ENCODE results near the gene DCHS2.

DCHS2 gene

DNA sequence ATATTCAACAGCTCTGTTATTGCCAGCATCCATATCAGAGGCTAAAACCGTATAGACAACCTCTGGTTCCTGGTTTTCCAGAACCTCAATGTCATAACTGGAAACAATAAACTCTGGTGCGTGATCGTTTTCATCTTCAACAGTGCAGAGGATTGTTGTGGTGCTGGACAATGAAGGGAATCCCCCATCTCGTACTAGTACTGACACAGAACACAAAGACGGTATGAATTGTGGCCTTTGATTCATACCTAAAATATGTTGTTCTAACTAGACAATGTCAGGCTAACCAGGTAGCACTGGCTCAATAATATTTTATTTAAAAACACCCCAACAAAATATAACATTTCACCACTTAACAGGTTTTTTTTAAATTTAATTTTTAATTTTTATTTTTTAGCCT lies 186.9 kb downstream of the DCHS2 start:
- Histone ChIP-seq H3K27me3 (ENCODE audit: insufficient read depth, low read length, poor library complexity) (no peaks in the 10 kb centered on the region), H3K4me1 (ENCODE audit: control insufficient read depth, low read depth, low read length) (no peaks in the 10 kb centered on the region), H3K4me2 (ENCODE audit: low read length) (no peak overlapping the region), H3K79me2 (ENCODE audit: control insufficient read depth, insufficient read depth, low read length) (no peaks in the 10 kb centered on the region), H3K18ac (ENCODE audit: low read length) (no peak overlapping the region), H3K4me3 (ENCODE audit: low read length) (no peak overlapping the region), H3K4ac (ENCODE audit: low read depth, low read length) (no peak overlapping the region), H3K36me3 (ENCODE audit: control insufficient read depth, insufficient read depth, low read length) (no peaks in the 10 kb centered on the region), H3K27ac (ENCODE audit: low read depth, low read length) (no peak overlapping the region), H3K79me1 (ENCODE audit: low read length) (no peaks in the 10 kb centered on the region), H4K8ac (ENCODE audit: low read depth, low read length) (no peak overlapping the region), H2BK15ac (replicated peaks; ENCODE audit: low read depth) (no peak overlapping the region), H2BK120ac (ENCODE audit: low read depth, low read length) (no peak overlapping the region), H2BK5ac (ENCODE audit: low read length) (no peak overlapping the region), H3K9ac (ENCODE audit: low read length) (no peak overlapping the region), H4K5ac (ENCODE audit: low read length) (no peak overlapping the region), H3K23ac (ENCODE audit: low read length) (no peak overlapping the region), H3K56ac (ENCODE audit: low read length) (no peak overlapping the region), H2AK5ac (ENCODE audit: low read length) (no peak overlapping the region)
- WGBS (ENCODE audit: extremely low coverage, insufficient coverage, low lambda C conversion rate), result no CpG with 5 or more reads among the region's 5 CpGs
- DNase-seq, result no peak

DNA sequence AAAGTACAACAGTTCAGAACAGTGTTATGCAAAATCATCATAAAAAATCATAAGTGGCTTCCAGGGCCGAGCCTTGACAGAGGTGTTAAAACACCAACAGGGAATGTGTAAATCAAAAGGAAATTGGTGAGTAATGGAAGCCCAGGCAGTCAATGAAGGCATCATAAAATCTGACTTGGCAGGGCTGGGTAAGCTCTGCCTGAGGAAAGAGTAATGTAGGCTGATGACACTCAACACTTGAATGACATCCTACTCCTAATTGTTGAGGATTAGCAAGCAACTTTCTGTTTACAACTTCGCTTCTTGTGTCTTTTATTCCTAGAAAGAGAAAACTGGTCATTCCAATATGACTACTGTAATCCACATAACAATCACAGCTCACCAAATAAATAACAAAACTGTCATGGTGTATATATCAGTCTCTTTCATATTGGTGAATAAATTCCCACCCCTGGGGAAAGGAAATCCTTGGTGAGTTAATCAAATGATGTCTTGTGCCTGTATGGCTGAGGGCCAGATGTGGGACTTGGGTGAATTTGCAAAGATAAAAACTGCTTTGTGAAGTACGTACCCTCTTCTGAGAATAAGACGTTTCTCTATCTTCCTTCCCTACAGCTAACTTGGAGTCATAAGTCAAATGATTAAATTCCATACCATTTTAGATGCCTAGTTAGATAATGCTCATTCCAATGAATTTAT lies 196.8 kb downstream of the DCHS2 start:
- Histone ChIP-seq H3K27ac (ENCODE audit: low read depth, low read length) (no peak overlapping the region), H2BK15ac (replicated peaks; ENCODE audit: low read depth) (no peak overlapping the region), H3K4me1 (ENCODE audit: control insufficient read depth, low read depth, low read length) (no peaks in the 10 kb centered on the region), H2BK5ac (ENCODE audit: low read length) (no peak overlapping the region), H3K4ac (ENCODE audit: low read depth, low read length) (no peak overlapping the region), H2AK5ac (ENCODE audit: low read length) (no peak overlapping the region), H3K18ac (ENCODE audit: low read length) (no peak overlapping the region), H3K23ac (ENCODE audit: low read length) (no peak overlapping the region), H4K5ac (ENCODE audit: low read length) (no peak overlapping the region), H3K4me3 (ENCODE audit: low read length) (no peak overlapping the region), H3K9ac (ENCODE audit: low read length) (no peak overlapping the region), H3K36me3 (ENCODE audit: control insufficient read depth, insufficient read depth, low read length) (no peaks in the 10 kb centered on the region), H2BK120ac (ENCODE audit: low read depth, low read length) (no peak overlapping the region), H3K27me3 (ENCODE audit: insufficient read depth, low read length, poor library complexity) (no peaks in the 10 kb centered on the region), H3K4me2 (ENCODE audit: low read length) (no peak overlapping the region), H3K79me1 (ENCODE audit: low read length) (no peaks in the 10 kb centered on the region), H3K79me2 (ENCODE audit: control insufficient read depth, insufficient read depth, low read length) (no peaks in the 10 kb centered on the region), H4K8ac (ENCODE audit: low read depth, low read length) (no peak overlapping the region), H3K56ac (ENCODE audit: low read length) (no peak overlapping the region)
- peak; percentile 5 for DNase-seq
- no CpG with 5 or more reads among the region's 4 CpGs for WGBS (ENCODE audit: extremely low coverage, insufficient coverage, low lambda C conversion rate)

DNA sequence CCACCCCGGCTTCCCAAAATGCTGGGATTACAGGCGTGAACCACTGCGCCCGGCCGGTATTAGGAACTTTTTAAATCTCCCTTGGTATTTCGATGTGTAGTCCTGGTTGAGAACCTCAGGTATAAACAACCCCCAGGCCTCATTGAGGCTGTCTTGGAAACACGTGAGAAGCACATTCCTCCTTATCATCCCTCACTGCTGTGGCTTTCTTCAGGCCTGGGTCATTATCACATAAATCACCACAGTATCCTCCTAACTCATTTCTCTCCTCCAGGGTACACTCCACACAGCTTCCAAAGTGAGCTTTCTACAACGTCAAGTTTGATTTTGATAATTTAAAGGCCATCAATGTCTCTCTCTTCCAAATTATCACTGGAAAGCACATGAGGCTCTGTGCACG lies 198.2 kb downstream of the DCHS2 start:
- Histone ChIP-seq H2AK5ac (ENCODE audit: low read length) (no peak overlapping the region), H3K4ac (ENCODE audit: low read depth, low read length) (no peak overlapping the region), H2BK120ac (ENCODE audit: low read depth, low read length) (no peak overlapping the region), H3K36me3 (ENCODE audit: control insufficient read depth, insufficient read depth, low read length) (no peaks in the 10 kb centered on the region), H3K9ac (ENCODE audit: low read length) (no peak overlapping the region), H2BK5ac (ENCODE audit: low read length) (no peak overlapping the region), H4K8ac (ENCODE audit: low read depth, low read length) (no peak overlapping the region), H3K27me3 (ENCODE audit: insufficient read depth, low read length, poor library complexity) (no peaks in the 10 kb centered on the region), H3K18ac (ENCODE audit: low read length) (no peak overlapping the region), H3K56ac (ENCODE audit: low read length) (no peak overlapping the region), H2BK15ac (replicated peaks; ENCODE audit: low read depth) (no peak overlapping the region), H3K4me1 (ENCODE audit: control insufficient read depth, low read depth, low read length) (no peaks in the 10 kb centered on the region), H3K79me2 (ENCODE audit: control insufficient read depth, insufficient read depth, low read length) (no peaks in the 10 kb centered on the region), H3K4me3 (ENCODE audit: low read length) (no peak overlapping the region), H3K4me2 (ENCODE audit: low read length) (no peak overlapping the region), H3K27ac (ENCODE audit: low read depth, low read length) (no peak overlapping the region), H3K23ac (ENCODE audit: low read length) (no peak overlapping the region), H3K79me1 (ENCODE audit: low read length) (no peaks in the 10 kb centered on the region), H4K5ac (ENCODE audit: low read length) (no peak overlapping the region)
- WGBS (ENCODE audit: extremely low coverage, insufficient coverage, low lambda C conversion rate), result no CpG with 5 or more reads among the region's 9 CpGs
- peak; percentile 20 for DNase-seq

DNA sequence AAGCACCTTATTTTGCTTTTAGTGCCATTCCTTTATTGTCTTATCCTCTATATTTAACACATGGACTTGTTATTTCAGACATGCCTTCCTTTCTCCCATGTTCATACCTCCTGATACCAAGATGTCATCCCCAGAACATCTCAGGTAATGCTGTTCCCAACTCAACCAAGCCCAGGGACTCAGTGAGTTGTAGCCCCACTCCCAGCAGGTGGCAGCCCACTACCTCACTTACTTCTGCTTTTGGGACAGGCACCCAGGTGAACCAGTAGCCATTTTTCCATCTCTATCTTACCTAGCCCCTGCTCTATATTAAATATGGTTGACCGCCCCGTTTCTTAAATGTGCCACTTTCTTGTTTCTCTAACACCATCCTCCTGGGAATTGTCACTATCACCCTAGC lies 199.0 kb downstream of the DCHS2 start:
- Histone ChIP-seq H3K27me3 (ENCODE audit: insufficient read depth, low read length, poor library complexity) (no peaks in the 10 kb centered on the region), H3K4me3 (ENCODE audit: low read length) (no peak overlapping the region), H3K18ac (ENCODE audit: low read length) (no peak overlapping the region), H2BK15ac (replicated peaks; ENCODE audit: low read depth) (no peak overlapping the region), H3K36me3 (ENCODE audit: control insufficient read depth, insufficient read depth, low read length) (no peaks in the 10 kb centered on the region), H3K4me1 (ENCODE audit: control insufficient read depth, low read depth, low read length) (no peaks in the 10 kb centered on the region), H4K5ac (ENCODE audit: low read length) (no peak overlapping the region), H3K4me2 (ENCODE audit: low read length) (no peak overlapping the region), H3K27ac (ENCODE audit: low read depth, low read length) (no peak overlapping the region), H2BK120ac (ENCODE audit: low read depth, low read length) (no peak overlapping the region), H2BK5ac (ENCODE audit: low read length) (no peak overlapping the region), H3K23ac (ENCODE audit: low read length) (no peak overlapping the region), H3K79me1 (ENCODE audit: low read length) (no peaks in the 10 kb centered on the region), H3K79me2 (ENCODE audit: control insufficient read depth, insufficient read depth, low read length) (no peaks in the 10 kb centered on the region), H2AK5ac (ENCODE audit: low read length) (no peak overlapping the region), H4K8ac (ENCODE audit: low read depth, low read length) (no peak overlapping the region), H3K9ac (ENCODE audit: low read length) (no peak overlapping the region), H3K4ac (ENCODE audit: low read depth, low read length) (no peak overlapping the region), H3K56ac (ENCODE audit: low read length) (no peak overlapping the region)
- WGBS (ENCODE audit: extremely low coverage, insufficient coverage, low lambda C conversion rate), result no CpG with 5 or more reads among the region's 2 CpGs
- DNase-seq, result peak; percentile 2

DNA sequence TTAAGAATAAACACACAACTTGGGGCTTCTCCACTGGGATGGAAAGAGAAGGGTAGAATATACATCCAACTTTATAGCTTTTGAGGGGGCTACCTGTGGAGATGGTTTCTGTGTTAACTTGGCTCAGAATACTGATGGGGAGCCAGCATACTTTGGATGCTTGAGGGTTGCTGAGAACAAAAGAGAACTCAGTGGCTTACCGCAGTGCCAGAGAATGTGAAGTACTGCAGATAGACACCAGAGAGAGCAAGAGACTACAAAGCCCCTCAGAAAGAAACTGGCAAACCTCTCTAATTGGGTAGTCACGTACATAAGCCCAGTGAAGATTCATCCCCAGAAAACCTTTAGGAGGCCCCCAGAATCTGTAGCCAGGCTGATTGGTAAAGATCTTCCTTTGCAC lies 214.4 kb downstream of the DCHS2 start:
- no peak overlapping the region for H2AK5ac ChIP-seq (ENCODE audit: low read length)
- no peak overlapping the region for H3K56ac ChIP-seq (ENCODE audit: low read length)
- no peaks in the 10 kb centered on the region for H3K36me3 ChIP-seq (ENCODE audit: control insufficient read depth, insufficient read depth, low read length)
- DNase-seq, result peak; percentile 91
- no peak overlapping the region for H2BK15ac ChIP-seq (replicated peaks; ENCODE audit: low read depth)
- no peak overlapping the region for H2BK120ac ChIP-seq (ENCODE audit: low read depth, low read length)
- H3K4me1 ChIP-seq (ENCODE audit: control insufficient read depth, low read depth, low read length), result no peaks in the 10 kb centered on the region
- no peak overlapping the region for H3K18ac ChIP-seq (ENCODE audit: low read length)
- H3K79me1 ChIP-seq (ENCODE audit: low read length), result no peaks in the 10 kb centered on the region
- H2BK5ac ChIP-seq (ENCODE audit: low read length), result no peak overlapping the region
- no peak overlapping the region for H3K4ac ChIP-seq (ENCODE audit: low read depth, low read length)
- no peak overlapping the region for H3K9ac ChIP-seq (ENCODE audit: low read length)
- H4K5ac ChIP-seq (ENCODE audit: low read length), result no peak overlapping the region
- no peak overlapping the region for H3K4me2 ChIP-seq (ENCODE audit: low read length)
- no peak overlapping the region for H3K23ac ChIP-seq (ENCODE audit: low read length)
- no peak overlapping the region for H4K8ac ChIP-seq (ENCODE audit: low read depth, low read length)
- H3K79me2 ChIP-seq (ENCODE audit: control insufficient read depth, insufficient read depth, low read length), result no peaks in the 10 kb centered on the region
- no CpG with 5 or more reads among the region's 2 CpGs for WGBS (ENCODE audit: extremely low coverage, insufficient coverage, low lambda C conversion rate)
- no peak overlapping the region for H3K4me3 ChIP-seq (ENCODE audit: low read length)
- no peaks in the 10 kb centered on the region for H3K27me3 ChIP-seq (ENCODE audit: insufficient read depth, low read length, poor library complexity)
- no peak overlapping the region for H3K27ac ChIP-seq (ENCODE audit: low read depth, low read length)

DNA sequence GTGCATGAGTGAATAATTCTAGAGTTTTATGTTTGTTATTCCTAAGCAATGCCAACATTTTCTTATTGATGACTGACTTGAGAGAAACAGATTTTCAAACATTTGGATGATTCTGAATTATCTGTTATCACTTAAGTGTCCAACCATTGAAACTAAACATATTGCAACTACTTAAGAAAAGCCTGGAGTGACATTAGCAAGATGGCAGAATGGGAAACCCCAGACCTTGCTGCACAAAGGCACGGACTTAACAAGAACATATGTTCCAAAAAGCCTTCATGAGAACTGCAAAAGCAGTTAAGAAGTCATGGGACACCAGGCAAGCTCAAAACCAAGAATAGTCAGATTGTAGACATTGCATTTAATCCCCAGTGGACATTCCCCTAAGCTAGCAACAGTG lies 215.1 kb downstream of the DCHS2 start:
- no peak overlapping the region for H3K27ac ChIP-seq (ENCODE audit: low read depth, low read length)
- no peak overlapping the region for H4K5ac ChIP-seq (ENCODE audit: low read length)
- H3K79me2 ChIP-seq (ENCODE audit: control insufficient read depth, insufficient read depth, low read length), result no peaks in the 10 kb centered on the region
- H3K9ac ChIP-seq (ENCODE audit: low read length), result no peak overlapping the region
- no peak overlapping the region for H3K4me2 ChIP-seq (ENCODE audit: low read length)
- H3K56ac ChIP-seq (ENCODE audit: low read length), result no peak overlapping the region
- H3K18ac ChIP-seq (ENCODE audit: low read length), result no peak overlapping the region
- H3K27me3 ChIP-seq (ENCODE audit: insufficient read depth, low read length, poor library complexity), result no peaks in the 10 kb centered on the region
- H3K36me3 ChIP-seq (ENCODE audit: control insufficient read depth, insufficient read depth, low read length), result no peaks in the 10 kb centered on the region
- no peak overlapping the region for H2BK15ac ChIP-seq (replicated peaks; ENCODE audit: low read depth)
- no peak overlapping the region for H3K4ac ChIP-seq (ENCODE audit: low read depth, low read length)
- no peak overlapping the region for H2BK5ac ChIP-seq (ENCODE audit: low read length)
- H3K79me1 ChIP-seq (ENCODE audit: low read length), result no peaks in the 10 kb centered on the region
- no peak overlapping the region for H4K8ac ChIP-seq (ENCODE audit: low read depth, low read length)
- no peak overlapping the region for H2AK5ac ChIP-seq (ENCODE audit: low read length)
- no peaks in the 10 kb centered on the region for H3K4me1 ChIP-seq (ENCODE audit: control insufficient read depth, low read depth, low read length)
- H3K4me3 ChIP-seq (ENCODE audit: low read length), result no peak overlapping the region
- no CpG with 5 or more reads among the region's 1 CpG for WGBS (ENCODE audit: extremely low coverage, insufficient coverage, low lambda C conversion rate)
- H3K23ac ChIP-seq (ENCODE audit: low read length), result no peak overlapping the region
- DNase-seq, result no peak
- H2BK120ac ChIP-seq (ENCODE audit: low read depth, low read length), result no peak overlapping the region

Data from mesendoderm (in vitro differentiated cells).